K562 (cell line): ENCODE data around the gene IFT81. TPM values are rescaled to one million over a fixed set of nuclear protein-coding genes. Genes with fewer than 3 reads are reported as not detected.

Source experiments
- ATAC-seq: fragments of 200-7000 bp; cut with Tn5 transposase; 3 replicates; pipeline ENCODE4 v1.9.1; 2020; ENCODE audit warnings: moderate library complexity
- BruUV-seq: library from RNA; stranded (reverse); fragments of 400-500 nt; replicated peaks from 2 replicates; lab custom pipeline; 2021; lab: Mats Ljungman, UMichigan
- CTCF ChIA-PET: fragments of 300-600 bp; formaldehyde crosslinking; extraction: SDS; loops from one replicate; lab custom pipeline; 2021; ENCODE audit warnings: low intra/inter-chr PET ratio; lab: Yijun Ruan, JAX
- POLR2A ChIA-PET: fragments of 300-600, 350-650 bp; sonication (Branson Sonifier 250); formaldehyde crosslinking; extraction: SDS; loops from one replicate; lab custom pipeline; 2021; ENCODE audit warnings: antibody characterized with exemption, inconsistent platforms; lab: Yijun Ruan, JAX
- DNase-seq, 4 experiments: peaks; one replicate each; pipeline versions ENCODE4 v3.0.0 to v3.0.0-alpha.2; 2011 to 2018; ENCODE audit warnings: low spot score in 3 of 4, mixed read lengths in 3 of 4; ENCODE audit errors: extremely low read depth in 1 of 4
- FAIRE-seq: peaks from 2 replicates; lab custom pipeline; 2011; peaks lifted over from hg19 to GRCh38; lab: Jason Lieb, UNC
- H2AFZ ChIP-seq: 2 replicates; pipeline ENCODE4 v1.6.0; 2011; ENCODE audit warnings: low read depth, low read length, control low read depth, inconsistent platforms
- H3K27ac ChIP-seq: fragments of 200-600 bp; 3 replicates; pipeline ENCODE4 v1.8.0; 2011; ENCODE audit warnings: low read depth, mild to moderate bottlenecking, control low read depth, inconsistent platforms, low read length, moderate library complexity, mixed read lengths; ENCODE audit errors: extremely low read depth
- H3K27me3 ChIP-seq, 2 experiments: fragments of 300-600 bp in 1 of 2; 2 replicates in 1 of 2; 3 replicates in 1 of 2; pipeline versions ENCODE4 v1.6.0 to v1.8.0; 2011; ENCODE audit warnings: inconsistent platforms in 2 of 2, low read length in 2 of 2, mild to moderate bottlenecking in 1 of 2, mixed read lengths in 1 of 2, moderate library complexity in 1 of 2; ENCODE audit not compliant: control insufficient read depth in 2 of 2, insufficient read depth in 2 of 2
- H3K36me3 ChIP-seq: fragments of 300-600 bp; 3 replicates; pipeline ENCODE4 v1.8.0; 2011; ENCODE audit warnings: mild to moderate bottlenecking, low read length, inconsistent platforms; ENCODE audit not compliant: control insufficient read depth, insufficient read depth
- H3K4me1 ChIP-seq, 2 experiments: fragments of 200-600 bp in 1 of 2; replicated peaks in 1 of 2; 2 replicates in 1 of 2; 3 replicates in 1 of 2; pipeline versions ENCODE4 v1.5.1 to v1.8.0; 2011; ENCODE audit warnings: inconsistent platforms in 2 of 2, low read length in 2 of 2, mild to moderate bottlenecking in 1 of 2, mixed read lengths in 1 of 2, moderate library complexity in 1 of 2; ENCODE audit not compliant: control insufficient read depth in 2 of 2, insufficient read depth in 2 of 2
- H3K4me2 ChIP-seq: 2 replicates; pipeline ENCODE4 v1.6.1; 2011; ENCODE audit warnings: low read length, control low read depth, inconsistent platforms, mixed read lengths; ENCODE audit not compliant: insufficient read depth
- H3K4me3 ChIP-seq: fragments of 200-600 bp; sonication (generic), shearing (Covaris generic); 2 replicates; pipeline ENCODE4 v1.5.1; 2016; ENCODE audit warnings: control low read depth, inconsistent platforms
- H3K79me2 ChIP-seq: fragments of 200-600 bp; 3 replicates; pipeline ENCODE4 v1.8.0; 2011; ENCODE audit warnings: low read length, inconsistent platforms; ENCODE audit not compliant: control insufficient read depth, insufficient read depth
- H3K9ac ChIP-seq, 2 experiments: 2 replicates each; pipeline versions ENCODE4 v1.6.0 to v1.6.1; 2011; ENCODE audit warnings: low read depth in 2 of 2, low read length in 2 of 2, control low read depth in 1 of 2, inconsistent platforms in 1 of 2, mild to moderate bottlenecking in 1 of 2, mixed read lengths in 1 of 2; ENCODE audit not compliant: insufficient read depth in 1 of 2
- H3K9me1 ChIP-seq: one replicate; pipeline ENCODE4 v1.6.0; 2011; ENCODE audit warnings: inconsistent platforms, mild to moderate bottlenecking, low read length, moderate library complexity; ENCODE audit not compliant: control insufficient read depth, insufficient read depth
- H3K9me3 ChIP-seq: replicated peaks from 2 replicates; pipeline ENCODE4 v1.5.1; 2011; ENCODE audit warnings: low read depth, low read length, inconsistent platforms; ENCODE audit not compliant: control insufficient read depth, insufficient read depth
- H4K20me1 ChIP-seq: replicated peaks from 2 replicates; pipeline ENCODE4 v1.6.1; 2011; ENCODE audit warnings: low read length, inconsistent platforms, mixed read lengths; ENCODE audit not compliant: control insufficient read depth, insufficient read depth
- CBX2 ChIP-seq: fragments of 200-600 bp; sonication (generic); IDR thresholded peaks from one replicate; pipeline ENCODE4 v1.6.1; 2012; ENCODE audit warnings: mild to moderate bottlenecking, low read length, inconsistent platforms; ENCODE audit not compliant: insufficient read depth, poor library complexity, severe bottlenecking
- CCNT2 ChIP-seq: IDR thresholded peaks from 2 replicates; pipeline ENCODE4 v1.6.1; 2011; ENCODE audit warnings: borderline replicate concordance, low read depth, mild to moderate bottlenecking, moderate library complexity, mixed read lengths, low read length; ENCODE audit not compliant: insufficient read length; ENCODE audit errors: extremely low read depth
- CREBBP ChIP-seq: IDR thresholded peaks from one replicate; pipeline ENCODE4 v1.6.1; 2012; ENCODE audit warnings: low read depth, mild to moderate bottlenecking, control low read depth, inconsistent platforms, low read length
- EWSR1 ChIP-seq: fragments of 450-650 bp; IDR thresholded peaks from 2 replicates; pipeline ENCODE4 v1.6.1; 2018; ENCODE audit warnings: borderline replicate concordance, mild to moderate bottlenecking, low read depth, moderate library complexity; ENCODE audit not compliant: partially characterized antibody
- MIER1 ChIP-seq: fragments of 450-650 bp; IDR thresholded peaks from 2 replicates; pipeline ENCODE4 v1.6.1; 2016; ENCODE audit warnings: antibody characterized with exemption, mild to moderate bottlenecking, low read depth
- MXI1 ChIP-seq: IDR thresholded peaks from 2 replicates; pipeline ENCODE4 v1.6.1; 2011; ENCODE audit warnings: low read depth, mild to moderate bottlenecking, improper control_type of control experiment, low read length
- NEUROD1 ChIP-seq: fragments of 150-350 bp; IDR thresholded peaks from 2 replicates; pipeline ENCODE4 v1.6.1; 2014; ENCODE audit warnings: borderline replicate concordance, low read length, low read depth; ENCODE audit not compliant: partially characterized antibody
- RB1 ChIP-seq: fragments of 450-650 bp; IDR thresholded peaks from 2 replicates; pipeline ENCODE4 v1.6.1; 2017; ENCODE audit warnings: low read depth, mild to moderate bottlenecking
- TAF1 ChIP-seq: IDR thresholded peaks from 2 replicates; pipeline ENCODE4 v1.6.1; 2011; ENCODE audit warnings: mild to moderate bottlenecking, low read length, moderate library complexity; ENCODE audit not compliant: insufficient read depth, control insufficient read depth, severe bottlenecking; ENCODE audit errors: extremely low read depth
- TEAD2 ChIP-seq: fragments of 450-650 bp; IDR thresholded peaks from 2 replicates; pipeline ENCODE4 v1.6.1; 2016; ENCODE audit warnings: missing genetic modification characterization, control low read depth, missing compliant biosample characterization
- ZFP30 ChIP-seq: fragments of 250-450 bp; sonication (Bioruptor Pico); IDR thresholded peaks from 2 replicates; pipeline ENCODE4 v1.8.0; 2022; ENCODE audit warnings: moderate library complexity, mild to moderate bottlenecking, inconsistent platforms, borderline replicate concordance
- ZNF431 ChIP-seq: sonication (generic); formaldehyde crosslinking; IDR thresholded peaks from 2 replicates; pipeline ENCODE4 v1.8.0; 2022; ENCODE audit warnings: mild to moderate bottlenecking, missing genetic modification reagents
- WGBS: fragments of 100-300 bp; shearing (Covaris generic); methylation state at CpG from one replicate; pipeline ENCODE4 v1.1.6; 2016; ENCODE audit warnings: low coverage, mixed read lengths; ENCODE audit not compliant: insufficient coverage; ENCODE audit errors: missing lambda C conversion rate; 5-methylcytosine and 5-hydroxymethylcytosine counted together
- in situ Hi-C: fragments of 300-500 bp; cut with MboI; formaldehyde crosslinking; loops from 4 replicates; pipeline ENCODE4 v1.15.0; 2018; ENCODE audit warnings: inconsistent platforms, mixed read lengths
- intact Hi-C: fragments of 100-400 bp; cut with micrococcal nuclease; formaldehyde crosslinking; loops from 2 replicates; pipeline ENCODE4 v1.14.2; 2022
- polyA plus RNA-seq, 8 experiments: library from polyadenylated mRNA; depleted of rRNA in 4 of 8; stranded (reverse) in 5 of 8; unstranded in 3 of 8; fragments of >200 nt; fragmentation: Nextera tagmentation in 2 of 8; fragmentation: Illumina TruSeq in 1 of 8; extraction: Ambion mirVana in 2 of 8; extraction: Trizol in 1 of 8; gene quantifications; 2 replicates each; pipeline versions ENCODE4 v1.2.1 to v1.2.3, GENCODE V29; 2011 to 2014; ENCODE audit warnings: inconsistent platforms in 1 of 8, missing spikeins in 1 of 8
- total RNA-seq, 7 experiments: library from RNA; depleted of rRNA in 6 of 7; stranded (reverse); fragments of >200 nt in 6 of 7; fragmentation: Illumina TruSeq in 2 of 7; extraction: Trizol in 2 of 7; gene quantifications; 2 replicates each; pipeline versions ENCODE4 v1.2.1 to v1.2.3, GENCODE V29; 2011 to 2021; ENCODE audit warnings: low replicate concordance in 1 of 7
- TF ChIP-seq, protein P1 (sequence below): fragments of 450-650 bp; formaldehyde crosslinking; IDR thresholded peaks from 2 replicates; pipeline ENCODE4 v1.4.0; 2020; ENCODE audit warnings: mild to moderate bottlenecking, moderate library complexity
- TF ChIP-seq, protein P2 (sequence below): fragments of 250-450 bp; sonication (Bioruptor Pico); IDR thresholded peaks from 2 replicates; pipeline ENCODE4 v1.5.0; 2021
- TF ChIP-seq, protein P3 (sequence below): fragments of 200-800 bp; sonication (Bioruptor generic); IDR thresholded peaks from 2 replicates; pipeline ENCODE4 v1.6.1; 2017; ENCODE audit warnings: missing genetic modification characterization, missing compliant biosample characterization
- TF ChIP-seq, protein P4 (sequence below): fragments of 250-450 bp; sonication (Bioruptor Pico); IDR thresholded peaks from 2 replicates; pipeline ENCODE4 v1.8.0; 2022; ENCODE audit warnings: inconsistent platforms, mild to moderate bottlenecking, moderate library complexity, borderline replicate concordance

IFT81 gene
- total and polyA plus RNA-seq, 9 of the 15 experiments (the other 6 are each of a cell fraction or from before 2014, with no cell fraction given): 2.8 to 11.9 (median 7.9) TPM

DNA sequence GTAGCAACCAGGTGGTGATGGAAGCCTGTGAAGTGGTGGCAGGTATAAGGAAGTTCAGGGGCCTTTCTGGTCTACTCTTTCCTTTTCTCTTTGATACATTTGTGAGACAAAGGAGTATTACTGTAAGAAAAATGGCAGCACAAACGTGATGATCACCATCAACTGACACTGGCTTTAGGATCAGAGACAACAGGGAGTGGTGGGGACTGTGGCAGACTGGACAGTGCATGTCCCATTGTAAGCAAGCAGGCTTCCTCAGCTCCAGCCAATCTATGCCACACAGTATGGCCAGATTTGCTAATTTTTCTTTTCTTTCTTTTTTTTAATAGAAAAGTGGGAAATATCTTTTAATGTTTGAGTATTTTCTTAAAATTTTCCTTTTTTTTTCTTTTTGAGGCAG, 19.0 kb upstream of the IFT81 start:
- POLR2A ChIA-PET: interaction anchor here (0.5 to 0.6 kb wide), 2 partner anchors 195 to 1318 kb away, joined by 3 read pairs; no protein-coding TSS in a partner anchor
- no peak overlapping the region for H3K4me2 ChIP-seq
- CTCF ChIA-PET: no interaction called here
- no peaks in the 10 kb centered on the region for H3K9me1 ChIP-seq
- no peaks in the 10 kb centered on the region for H3K9me3 ChIP-seq
- H3K79me2 ChIP-seq: no peaks in the 10 kb centered on the region
- no peak overlapping the region for H3K27ac ChIP-seq
- no peaks in the 10 kb centered on the region for H3K27me3 ChIP-seq
- BruUV-seq: no TSS peak
- no peaks in the 10 kb centered on the region for H3K36me3 ChIP-seq
- H3K4me3 ChIP-seq: no peak overlapping the region
- DNase-seq (no peak), ATAC-seq (no peak), FAIRE-seq (no peak)
- in situ Hi-C loops (loop anchor here (10.0 kb wide), 1 partner anchor 320 kb away; no protein-coding TSS in a partner anchor), intact Hi-C loops (loop anchor here (10.0 kb wide), 1 partner anchor 250 kb away; no protein-coding TSS in a partner anchor)
- no peak overlapping the region for H2AFZ ChIP-seq
- H3K9ac ChIP-seq: no peak overlapping the region
- WGBS: 0% methylated on average over 1 of the region's 1 CpG
- peaks cover 10 to 22% of the 10 kb centered on the region in 2 experiments; a peak in 3 of 5 replicates for H3K4me1 ChIP-seq
- H4K20me1 ChIP-seq: no peaks in the 10 kb centered on the region
- TF ChIP-seq RB1: no peak
- no peak for TF ChIP-seq CCNT2
- TF ChIP-seq CREBBP: no peak
- no peak for TF ChIP-seq NEUROD1
- TF ChIP-seq, protein P1, sequence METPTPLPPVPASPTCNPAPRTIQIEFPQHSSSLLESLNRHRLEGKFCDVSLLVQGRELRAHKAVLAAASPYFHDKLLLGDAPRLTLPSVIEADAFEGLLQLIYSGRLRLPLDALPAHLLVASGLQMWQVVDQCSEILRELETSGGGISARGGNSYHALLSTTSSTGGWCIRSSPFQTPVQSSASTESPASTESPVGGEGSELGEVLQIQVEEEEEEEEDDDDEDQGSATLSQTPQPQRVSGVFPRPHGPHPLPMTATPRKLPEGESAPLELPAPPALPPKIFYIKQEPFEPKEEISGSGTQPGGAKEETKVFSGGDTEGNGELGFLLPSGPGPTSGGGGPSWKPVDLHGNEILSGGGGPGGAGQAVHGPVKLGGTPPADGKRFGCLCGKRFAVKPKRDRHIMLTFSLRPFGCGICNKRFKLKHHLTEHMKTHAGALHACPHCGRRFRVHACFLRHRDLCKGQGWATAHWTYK (CRISPR knock-in tag): no peak
- TF ChIP-seq MIER1: no peak
- no peak for TF ChIP-seq CBX2
- TF ChIP-seq, protein P2, sequence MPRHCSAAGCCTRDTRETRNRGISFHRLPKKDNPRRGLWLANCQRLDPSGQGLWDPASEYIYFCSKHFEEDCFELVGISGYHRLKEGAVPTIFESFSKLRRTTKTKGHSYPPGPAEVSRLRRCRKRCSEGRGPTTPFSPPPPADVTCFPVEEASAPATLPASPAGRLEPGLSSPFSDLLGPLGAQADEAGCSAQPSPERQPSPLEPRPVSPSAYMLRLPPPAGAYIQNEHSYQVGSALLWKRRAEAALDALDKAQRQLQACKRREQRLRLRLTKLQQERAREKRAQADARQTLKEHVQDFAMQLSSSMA (CRISPR knock-in tag): no peak
- no peak for TF ChIP-seq ZNF431 (CRISPR knock-in tag)
- no peak for TF ChIP-seq ZFP30 (CRISPR knock-in tag)
- no peak for TF ChIP-seq MXI1
- no peak for TF ChIP-seq EWSR1
- TF ChIP-seq, protein P3, sequence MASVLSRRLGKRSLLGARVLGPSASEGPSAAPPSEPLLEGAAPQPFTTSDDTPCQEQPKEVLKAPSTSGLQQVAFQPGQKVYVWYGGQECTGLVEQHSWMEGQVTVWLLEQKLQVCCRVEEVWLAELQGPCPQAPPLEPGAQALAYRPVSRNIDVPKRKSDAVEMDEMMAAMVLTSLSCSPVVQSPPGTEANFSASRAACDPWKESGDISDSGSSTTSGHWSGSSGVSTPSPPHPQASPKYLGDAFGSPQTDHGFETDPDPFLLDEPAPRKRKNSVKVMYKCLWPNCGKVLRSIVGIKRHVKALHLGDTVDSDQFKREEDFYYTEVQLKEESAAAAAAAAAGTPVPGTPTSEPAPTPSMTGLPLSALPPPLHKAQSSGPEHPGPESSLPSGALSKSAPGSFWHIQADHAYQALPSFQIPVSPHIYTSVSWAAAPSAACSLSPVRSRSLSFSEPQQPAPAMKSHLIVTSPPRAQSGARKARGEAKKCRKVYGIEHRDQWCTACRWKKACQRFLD (CRISPR knock-in tag): no peak
- TF ChIP-seq TEAD2 (tag): no peak
- TF ChIP-seq, protein P4, sequence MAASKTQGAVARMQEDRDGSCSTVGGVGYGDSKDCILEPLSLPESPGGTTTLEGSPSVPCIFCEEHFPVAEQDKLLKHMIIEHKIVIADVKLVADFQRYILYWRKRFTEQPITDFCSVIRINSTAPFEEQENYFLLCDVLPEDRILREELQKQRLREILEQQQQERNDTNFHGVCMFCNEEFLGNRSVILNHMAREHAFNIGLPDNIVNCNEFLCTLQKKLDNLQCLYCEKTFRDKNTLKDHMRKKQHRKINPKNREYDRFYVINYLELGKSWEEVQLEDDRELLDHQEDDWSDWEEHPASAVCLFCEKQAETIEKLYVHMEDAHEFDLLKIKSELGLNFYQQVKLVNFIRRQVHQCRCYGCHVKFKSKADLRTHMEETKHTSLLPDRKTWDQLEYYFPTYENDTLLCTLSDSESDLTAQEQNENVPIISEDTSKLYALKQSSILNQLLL (CRISPR knock-in tag): no peak
- no peak for TF ChIP-seq TAF1
